ENCODE measurements around the gene ACTG1.

The ACTG1 gene

GRCh38 chr17:81481815-81482505, 30.6 kb downstream of the ACTG1 start:
- DNase-seq = no peak
- ATAC-seq = no peak

GRCh38 chr17:81481073-81481799, 31.4 kb downstream of the ACTG1 start:
- DNase-seq = peak; percentile 66
- ATAC-seq = peak; percentile 42

GRCh38 chr17:81480140-81481072, 32.2 kb downstream of the ACTG1 start:
- no peak for DNase-seq

GRCh38 chr17:81479175-81480071, 33.2 kb downstream of the ACTG1 start:
- ATAC-seq (no peak), DNase-seq (no peak)

More at GRCh38 chr17:81480140-81481072, 32.2 kb downstream of the ACTG1 start:
- ATAC-seq = no peak

- no peak for DNase-seq
- ATAC-seq = no peak
Measured at GRCh38 chr17:81478119-81478518, 34.5 kb downstream of the ACTG1 start.

GRCh38 chr17:81477173-81477572, 35.4 kb downstream of the ACTG1 start:
- ATAC-seq (no peak), DNase-seq (no peak)

GRCh38 chr17:81476635-81477034, 36.0 kb downstream of the ACTG1 start:
- no peak for ATAC-seq
- DNase-seq = no peak

GRCh38 chr17:81476097-81476496, 36.5 kb downstream of the ACTG1 start:
- no peak for ATAC-seq

GRCh38 chr17:81474958-81475357, 37.6 kb downstream of the ACTG1 start:
- DNase-seq (no peak), ATAC-seq (no peak)

More at GRCh38 chr17:81476097-81476496, 36.5 kb downstream of the ACTG1 start:
- no peak for DNase-seq

GRCh38 chr17:81473019-81473418, 39.6 kb downstream of the ACTG1 start:
- no peak for ATAC-seq
- no peak for DNase-seq

GRCh38 chr17:81471818-81472456, 40.7 kb downstream of the ACTG1 start:
- DNase-seq (no peak), ATAC-seq (no peak)

GRCh38 chr17:81470944-81471817, 41.4 kb downstream of the ACTG1 start:
- DNase-seq (no peak), ATAC-seq (no peak)

GRCh38 chr17:81470270-81470943, 42.2 kb downstream of the ACTG1 start:
- DNase-seq (no peak), ATAC-seq (no peak)

GRCh38 chr17:81469266-81469665, 43.3 kb downstream of the ACTG1 start:
- DNase-seq = no peak
- ATAC-seq = no peak

GRCh38 chr17:81468770-81469121, 43.9 kb downstream of the ACTG1 start:
- DNase-seq = no peak
- no peak for ATAC-seq

GRCh38 chr17:81468111-81468769, 44.4 kb downstream of the ACTG1 start:
- no peak for DNase-seq

GRCh38 chr17:81466564-81467472, 45.8 kb downstream of the ACTG1 start:
- ATAC-seq = no peak
- no peak for DNase-seq

More at GRCh38 chr17:81468111-81468769, 44.4 kb downstream of the ACTG1 start:
- ATAC-seq = no peak

- DNase-seq (no peak), ATAC-seq (no peak)
Measured at GRCh38 chr17:81465910-81466309, 46.7 kb downstream of the ACTG1 start.

Measured in stimulated activated naive CD8-positive, alpha-beta T cell treated with anti-CD3 and anti-CD28 coated beads, Interleukin-15, Interleukin-2, amounts not matched to agents 100 U/mL and 50 U/mL, for 24 hours (primary cell).